ENCODE data around the gene IL21R.

GRCh38 chr16:27363797-27364196 is 38.2 kb upstream of the IL21R start:
- TF ChIP-seq POLR2A (IDR thresholded peaks at IDR 0.05; ENCODE audit: low read depth, low read length) (no peak), CTCF (IDR thresholded peaks at IDR 0.05; ENCODE audit: extremely low read depth in 1 of 2, insufficient read depth in 1 of 2, low read depth in 1 of 2, low read length in 2 of 2) (no peak), JUN (IDR thresholded peaks at IDR 0.05; ENCODE audit: borderline replicate concordance, insufficient read depth, insufficient read length, low read depth) (no peak), POLR2AphosphoS5 (IDR thresholded peaks at IDR 0.05; ENCODE audit: insufficient read depth, low read depth, low read length) (no peak), EZH2 (IDR thresholded peaks at IDR 0.05; ENCODE audit: borderline replicate concordance, low read depth, low read length, severe bottlenecking) (no peak)
